Middle frontal gyrus (tissue), 1 donor: ENCODE results near the gene MTMR1.

Experiments
- DNase-seq: peaks from one replicate; pipeline ENCODE4 v3.0.0-alpha.2; 2015; ENCODE audit warnings: low spot score; ENCODE audit errors: extremely low spot score

The MTMR1 gene

GRCh38 chrX:150692831-150693724 is at the start of gene MTMR1:
MTMR1 (plus strand) TSS chrX:150693396; CDS start chrX:150693531, 135 bp downstream.
- no peak for DNase-seq

GRCh38 chrX:150643958-150644357 is 49.2 kb upstream of the MTMR1 start:
- no peak for DNase-seq

- no peak for DNase-seq
Observed at GRCh38 chrX:150644422-150644821, 48.8 kb upstream of the MTMR1 start.

- no peak for DNase-seq
Observed at GRCh38 chrX:150647331-150647730, 45.9 kb upstream of the MTMR1 start.

- DNase-seq, result no peak
Observed at GRCh38 chrX:150648296-150648940, 44.8 kb upstream of the MTMR1 start.

- no peak for DNase-seq
Observed at GRCh38 chrX:150649096-150649870, 43.9 kb upstream of the MTMR1 start.

- no peak for DNase-seq
Observed at GRCh38 chrX:150651906-150652305, 41.3 kb upstream of the MTMR1 start.

- DNase-seq, result no peak
Observed at GRCh38 chrX:150655788-150656187, 37.4 kb upstream of the MTMR1 start.

- DNase-seq, result no peak
Observed at GRCh38 chrX:150663073-150663472, 30.1 kb upstream of the MTMR1 start.

- no peak for DNase-seq
Observed at GRCh38 chrX:150664290-150664689, 28.9 kb upstream of the MTMR1 start.

GRCh38 chrX:150676221-150676620 is 17.0 kb upstream of the MTMR1 start:
- no peak for DNase-seq

GRCh38 chrX:150680974-150681373 is 12.2 kb upstream of the MTMR1 start:
- DNase-seq, result no peak

- no peak for DNase-seq
Observed at GRCh38 chrX:150683112-150683511, 10.1 kb upstream of the MTMR1 start.

- DNase-seq, result no peak
Observed at GRCh38 chrX:150683536-150684146, 9.6 kb upstream of the MTMR1 start.

GRCh38 chrX:150688911-150689451 is 4.2 kb upstream of the MTMR1 start:
- no peak for DNase-seq

GRCh38 chrX:150690126-150690525 is 3.1 kb upstream of the MTMR1 start:
- no peak for DNase-seq

- no peak for DNase-seq
Observed at GRCh38 chrX:150692296-150692695, 900 bp upstream of the MTMR1 start.

GRCh38 chrX:150693725-150694574 is 754 bp downstream of the MTMR1 start:
- DNase-seq, result no peak

GRCh38 chrX:150694738-150695410 is 1.7 kb downstream of the MTMR1 start:
- no peak for DNase-seq

GRCh38 chrX:150696331-150696730 is 3.1 kb downstream of the MTMR1 start:
- no peak for DNase-seq
